GM18520 (cell line): ENCODE data around the gene C16orf54.
"Not testable (repeated sequence)": the region's sequence is repeated elsewhere in the genome, so short reads cannot be mapped to it uniquely, and the experiment has no call there.

Source experiments
- ATAC-seq: cut with Tn5 transposase; IDR thresholded peaks from one replicate; pipeline ENCODE4 v1.9.1; 2021; ENCODE audit not compliant: unreplicated experiment

The C16orf54 gene

GRCh38 chr16:29742683-29743275, 3.0 kb downstream of the C16orf54 start:
- ATAC-seq, result no peak

GRCh38 chr16:29740630-29741015, 5.2 kb downstream of the C16orf54 start:
- not testable (repeated sequence) for ATAC-seq

DNA sequence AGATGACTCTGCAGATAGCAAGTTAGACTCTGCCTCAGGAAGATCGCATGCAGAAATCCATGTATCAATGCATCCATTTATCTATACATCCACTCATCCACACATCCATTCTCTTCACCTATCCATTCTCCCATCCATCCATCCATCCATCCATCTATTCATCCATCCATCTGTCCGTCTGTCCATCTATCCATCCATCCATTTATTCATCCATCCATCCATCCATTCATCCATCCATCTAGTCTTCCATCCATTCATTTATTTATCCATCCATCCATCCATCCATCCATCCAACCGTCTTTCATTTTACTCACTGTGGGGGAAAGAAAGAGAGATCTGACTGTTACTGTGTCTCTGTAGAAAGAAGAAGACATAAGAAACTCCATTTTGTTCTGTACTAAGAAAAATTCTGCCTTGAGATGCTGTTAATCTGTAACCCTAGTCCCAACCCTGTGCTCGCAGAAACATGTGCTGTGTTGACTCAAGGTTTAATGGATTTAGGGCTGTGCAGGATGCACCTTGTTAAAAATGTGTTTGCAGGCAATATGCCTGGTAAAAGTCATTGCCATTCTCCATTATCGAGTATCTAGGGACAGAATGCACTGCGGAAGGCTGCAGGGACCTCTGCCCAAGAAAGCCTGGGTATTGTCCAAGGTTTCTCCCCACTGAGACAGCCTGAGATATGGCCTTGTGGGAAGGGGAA, 5.7 kb downstream of the C16orf54 start:
- not testable (repeated sequence) for ATAC-seq

GRCh38 chr16:29738514-29738913, 7.3 kb downstream of the C16orf54 start:
- ATAC-seq, result peak; percentile 46

DNA sequence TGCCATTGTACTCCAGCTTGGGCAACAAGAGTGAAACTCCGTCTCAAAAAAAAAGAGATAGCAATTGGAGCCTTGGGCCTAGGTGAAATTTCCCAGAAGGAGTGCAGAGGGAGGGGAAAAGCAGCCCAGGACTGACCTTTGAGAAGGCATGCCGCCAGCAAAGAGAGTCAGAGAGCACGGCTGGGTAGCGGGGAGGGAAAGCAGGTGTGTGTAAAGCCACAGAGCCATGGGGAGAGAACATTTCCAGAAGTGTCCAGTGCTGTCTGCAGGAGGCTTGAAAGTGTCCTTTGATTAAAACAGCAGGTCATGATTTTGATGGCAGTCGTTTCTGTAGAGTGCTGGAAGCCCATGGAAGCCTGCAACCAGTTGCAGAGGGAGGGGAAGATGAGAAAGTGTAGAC, 8.1 kb downstream of the C16orf54 start:
- ATAC-seq, result no peak

GRCh38 chr16:29736764-29737163, 9.0 kb downstream of the C16orf54 start:
- ATAC-seq, result no peak

DNA sequence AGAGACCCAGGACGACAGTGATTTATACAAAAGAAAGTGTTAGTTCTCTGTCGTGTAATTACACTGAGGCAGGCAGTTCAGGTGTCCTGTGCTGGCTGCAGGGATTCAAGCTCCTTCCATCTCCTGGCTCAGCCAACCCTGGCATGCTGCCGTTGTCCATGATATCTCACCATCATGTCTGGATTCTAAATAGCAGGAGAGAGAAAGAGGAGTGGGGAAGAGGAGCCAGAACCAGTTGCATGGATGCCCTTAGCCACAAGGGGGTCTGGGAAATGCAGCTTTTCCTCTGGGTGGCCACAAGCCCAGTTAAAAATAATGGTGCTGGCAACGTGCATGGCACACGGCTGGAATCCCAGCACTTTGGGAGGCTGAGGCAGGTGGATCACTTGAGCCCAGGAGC, 9.7 kb downstream of the C16orf54 start:
- ATAC-seq, result no peak

DNA sequence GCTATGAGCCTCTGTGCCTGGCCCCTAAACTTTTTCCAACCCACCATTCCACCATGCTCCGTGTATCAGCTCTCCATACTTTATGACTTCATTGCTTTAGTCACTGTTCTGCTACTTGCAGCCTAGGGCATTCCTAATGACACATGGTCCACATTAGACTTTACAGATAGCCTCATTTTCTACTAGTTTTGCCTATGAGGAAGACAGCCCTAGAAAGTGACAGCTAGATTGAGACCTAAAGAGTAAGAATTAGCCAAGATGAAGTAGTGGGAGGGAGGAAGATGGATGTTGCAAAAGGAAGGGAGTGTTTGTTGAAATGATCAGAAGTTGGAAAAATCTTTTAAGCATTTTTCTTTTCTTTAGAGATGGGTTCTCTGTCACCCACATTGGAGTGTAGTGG, 11.0 kb downstream of the C16orf54 start:
- ATAC-seq, result no peak

DNA sequence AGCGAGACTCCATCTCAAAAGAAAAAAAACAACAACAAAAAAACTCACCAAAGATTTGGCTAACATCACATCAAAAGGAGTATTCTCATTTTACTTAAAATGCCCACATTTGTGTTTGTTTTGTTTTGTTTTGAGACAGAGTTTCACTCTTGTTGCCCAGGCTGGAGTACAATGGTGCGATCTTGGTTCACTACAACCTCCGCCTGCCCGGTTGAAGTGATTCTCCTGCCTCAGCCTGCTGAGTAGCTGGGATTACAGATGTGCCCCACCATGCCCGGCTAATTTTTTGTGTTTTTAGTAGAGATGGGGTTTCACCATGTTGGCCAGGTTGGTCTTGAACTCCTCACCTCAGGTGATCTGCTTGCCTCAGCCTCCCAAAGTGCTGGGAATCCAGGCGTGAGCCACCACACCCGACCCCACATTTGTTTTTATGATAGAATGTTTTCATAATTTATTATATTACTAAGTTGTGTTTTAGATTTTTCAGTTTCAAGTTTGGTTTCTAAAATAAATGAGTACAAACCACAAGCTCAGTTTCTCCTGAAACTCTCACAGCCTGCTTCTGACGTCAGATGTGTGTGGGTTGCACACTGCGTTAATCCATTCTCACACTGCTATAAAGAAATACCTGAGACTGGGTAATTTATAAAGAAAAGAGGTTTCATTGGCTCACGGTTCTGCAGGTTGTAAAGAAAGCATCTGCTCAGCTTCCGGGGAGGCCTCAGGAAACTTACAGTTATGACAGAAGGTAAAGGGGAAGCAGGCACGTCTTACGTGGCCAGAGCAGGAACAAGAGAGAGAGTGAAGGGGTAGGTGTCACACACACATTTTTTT, 13.8 kb downstream of the C16orf54 start:
- ATAC-seq, result peak; percentile 49

GRCh38 chr16:29730649-29731048, 15.1 kb downstream of the C16orf54 start:
- no peak for ATAC-seq

DNA sequence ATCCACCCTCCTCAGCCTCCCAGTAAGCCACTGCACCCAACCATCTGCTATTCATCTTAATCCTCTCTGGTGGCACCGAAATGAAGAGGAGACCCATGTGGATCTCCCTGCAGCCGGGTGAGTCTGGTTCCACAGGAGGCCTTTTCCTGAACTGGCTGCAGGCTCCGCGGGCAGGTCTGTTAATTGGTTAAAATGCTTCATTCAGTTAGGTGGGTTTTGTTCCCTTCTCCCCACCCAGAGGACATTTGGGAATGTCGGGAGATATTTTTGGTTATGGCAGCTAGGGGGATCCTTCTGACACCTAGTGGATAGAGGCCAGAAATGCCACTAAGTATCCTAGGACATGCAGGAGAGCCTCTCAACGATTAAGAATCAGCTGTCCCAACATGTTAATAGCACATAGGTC, 16.7 kb downstream of the C16orf54 start:
- no peak for ATAC-seq

DNA sequence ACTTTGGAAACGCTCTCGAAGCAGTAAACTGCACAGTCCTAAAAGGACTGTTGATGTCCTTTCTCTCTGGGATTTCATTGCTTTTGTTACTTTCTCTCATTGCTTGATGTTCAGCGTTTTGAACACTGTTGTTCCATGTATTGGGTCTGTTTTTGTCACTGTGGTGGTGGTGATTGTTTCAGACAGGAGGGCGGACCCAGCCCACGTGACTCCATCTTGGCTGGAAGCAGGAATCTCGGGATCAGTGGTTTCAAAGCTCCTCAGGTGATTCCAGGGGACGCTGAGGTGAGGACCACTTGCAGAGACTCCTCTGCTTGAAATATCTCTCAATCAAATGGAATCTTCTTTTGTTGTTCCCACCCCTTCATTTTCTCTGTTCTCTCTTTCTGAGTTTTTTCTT, 18.3 kb downstream of the C16orf54 start:
- no peak for ATAC-seq

- ATAC-seq, result no peak
Measured at GRCh38 chr16:29726845-29727377, 18.9 kb downstream of the C16orf54 start.

DNA sequence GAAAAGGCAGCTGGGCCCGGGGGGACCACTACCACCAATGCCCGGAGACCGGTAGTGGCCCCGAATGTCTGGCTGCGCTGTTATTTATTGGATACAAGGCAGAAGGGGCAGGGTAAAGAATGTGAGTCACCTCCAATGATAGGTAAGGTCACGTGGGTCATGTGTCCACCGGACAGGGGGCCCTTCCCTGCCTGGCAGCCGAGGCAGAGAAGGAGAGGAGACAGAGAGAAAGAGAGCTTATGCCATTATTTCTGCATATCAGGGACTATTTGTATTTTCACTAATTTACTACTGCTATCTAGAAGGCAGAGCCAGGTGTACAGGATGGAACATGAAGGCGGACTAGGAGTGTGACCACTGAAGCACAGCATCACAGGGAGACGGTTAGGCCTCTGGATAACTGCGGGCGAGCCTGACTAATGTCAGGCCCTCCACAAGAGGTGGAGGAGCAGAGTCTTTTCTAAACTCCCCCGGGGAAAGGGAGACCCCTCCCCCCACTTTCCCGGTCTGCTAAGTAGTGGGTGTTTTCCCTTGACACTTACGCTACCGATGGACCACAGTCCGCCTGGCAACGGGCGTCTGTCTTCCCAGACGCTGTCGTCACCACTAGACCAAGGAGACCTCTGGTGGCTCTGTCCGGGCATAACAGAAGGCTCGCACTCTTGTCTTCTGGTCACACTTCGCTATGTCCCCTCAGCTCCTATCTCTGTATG, 24.5 kb downstream of the C16orf54 start:
- ATAC-seq, result not testable (repeated sequence)

GRCh38 chr16:29720703-29721102, 25.1 kb downstream of the C16orf54 start:
- no peak for ATAC-seq

DNA sequence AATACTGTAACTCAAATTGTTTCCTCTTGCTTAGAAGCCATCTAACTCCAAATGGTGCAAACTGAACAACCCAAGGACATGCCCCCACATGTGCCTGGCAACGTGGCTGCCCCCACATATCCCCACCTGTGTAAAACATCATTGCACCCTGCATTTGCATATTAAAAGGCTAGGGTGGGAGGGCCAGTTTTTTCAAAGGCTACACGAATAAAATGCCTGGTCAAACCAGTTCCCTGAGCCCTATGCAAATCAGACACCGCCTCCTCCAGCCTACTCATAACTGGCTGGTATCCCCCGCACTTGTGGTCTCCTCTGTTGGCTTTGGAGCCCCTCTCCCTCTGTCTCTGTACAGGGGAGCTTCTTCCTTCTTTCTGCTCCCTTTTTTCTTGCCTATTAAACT, 26.7 kb downstream of the C16orf54 start:
- ATAC-seq, result no peak

- ATAC-seq, result no peak
Measured at GRCh38 chr16:29717113-29717512, 28.7 kb downstream of the C16orf54 start.

GRCh38 chr16:29714972-29715371, 30.8 kb downstream of the C16orf54 start:
- no peak for ATAC-seq

DNA sequence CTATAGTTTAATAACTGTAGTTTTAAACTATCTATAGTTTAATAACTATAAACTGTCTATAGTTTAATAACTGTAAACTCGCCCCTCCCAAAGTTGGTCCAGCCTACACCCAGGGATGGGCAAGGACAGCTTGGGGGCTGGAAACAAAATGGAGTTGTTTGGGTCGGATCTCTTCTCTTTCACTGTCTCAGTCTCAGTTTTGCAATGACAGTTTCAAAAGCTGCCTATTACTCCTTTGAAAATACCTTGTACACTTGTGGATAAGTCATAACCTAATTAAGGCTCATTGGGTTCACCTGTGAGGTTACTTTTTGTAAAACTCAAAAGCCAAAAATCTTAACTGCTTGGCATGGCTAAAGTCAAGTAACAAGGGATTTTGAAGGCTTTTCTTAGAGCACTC, 31.4 kb downstream of the C16orf54 start:
- ATAC-seq, result no peak

GRCh38 chr16:29712809-29713208, 33.0 kb downstream of the C16orf54 start:
- ATAC-seq, result no peak
